Measurements from ENCODE around the gene CAMK2B.

CAMK2B gene

DNA sequence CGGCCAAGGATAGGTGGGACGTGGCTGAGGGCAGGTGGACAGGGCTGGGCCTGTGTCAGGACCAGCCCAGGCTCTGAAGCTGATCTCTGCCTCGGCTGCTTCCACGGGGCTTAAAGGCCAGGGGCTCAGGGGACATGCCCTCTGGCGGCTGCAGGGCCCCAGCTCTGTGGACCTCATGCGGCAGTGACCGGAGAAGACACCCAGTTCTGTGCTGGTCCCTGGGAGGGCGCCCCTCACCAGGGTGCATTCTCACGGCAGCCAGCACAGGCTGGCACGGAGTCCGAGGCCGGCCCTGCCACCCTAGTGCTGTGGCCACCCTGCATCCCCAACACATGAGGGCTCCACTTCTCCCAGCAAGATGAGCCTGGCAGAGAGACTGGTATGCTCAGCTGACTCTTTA is 94.3 kb downstream of the CAMK2B start:
- no peak for DNase-seq (ENCODE audit: low read depth)
- TF ChIP-seq CTCF (conservative IDR thresholded peaks at IDR 0.05; ENCODE audit: low read depth, low read length), result peak; percentile 34
- no peak overlapping the region for H3K4me3 ChIP-seq (ENCODE audit: low read length)

GRCh38 chr7:44230286-44230685 is 95.1 kb downstream of the CAMK2B start:
- no peak overlapping the region for H3K4me3 ChIP-seq (ENCODE audit: low read length)
- DNase-seq (ENCODE audit: low read depth), result no peak
- TF ChIP-seq CTCF (conservative IDR thresholded peaks at IDR 0.05; ENCODE audit: low read depth, low read length), result no peak

DNA sequence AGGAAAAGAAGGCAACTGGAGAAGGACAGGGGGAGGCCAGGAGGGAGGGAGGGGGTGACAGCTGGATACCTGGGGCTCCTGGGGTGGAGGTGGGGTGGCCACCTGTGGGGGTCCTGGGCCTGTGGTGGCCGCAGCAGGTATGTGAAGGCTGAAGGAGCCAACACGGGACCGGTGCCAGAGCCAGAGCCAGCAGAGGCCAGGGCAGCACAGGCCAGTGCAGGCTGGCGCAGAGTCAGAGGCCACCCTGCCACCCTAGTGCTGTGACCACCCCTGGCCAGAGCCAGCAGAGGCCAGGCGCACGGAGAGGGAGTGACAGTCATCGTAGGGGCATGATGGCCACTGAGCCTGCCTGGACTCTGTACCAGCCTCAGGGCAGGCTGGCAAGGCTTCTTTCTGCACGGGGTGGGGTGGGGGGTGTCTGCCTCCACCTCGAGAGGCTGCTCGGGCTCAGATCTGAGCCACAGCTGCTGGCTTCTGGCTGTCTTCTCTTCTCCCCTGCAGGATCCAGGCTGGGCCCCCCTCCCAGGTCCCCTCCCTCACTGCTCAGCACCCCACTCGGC is 95.8 kb downstream of the CAMK2B start:
- H3K4me3 ChIP-seq (ENCODE audit: low read length), result no peak overlapping the region
- no peak for TF ChIP-seq CTCF (conservative IDR thresholded peaks at IDR 0.05; ENCODE audit: low read depth, low read length)
- no peak for DNase-seq (ENCODE audit: low read depth)

- no peak for DNase-seq (ENCODE audit: low read depth)
- no peak overlapping the region for H3K4me3 ChIP-seq (ENCODE audit: low read length)
- TF ChIP-seq CTCF (conservative IDR thresholded peaks at IDR 0.05; ENCODE audit: low read depth, low read length), result no peak
Measured at GRCh38 chr7:44228571-44229350, 96.6 kb downstream of the CAMK2B start.

DNA sequence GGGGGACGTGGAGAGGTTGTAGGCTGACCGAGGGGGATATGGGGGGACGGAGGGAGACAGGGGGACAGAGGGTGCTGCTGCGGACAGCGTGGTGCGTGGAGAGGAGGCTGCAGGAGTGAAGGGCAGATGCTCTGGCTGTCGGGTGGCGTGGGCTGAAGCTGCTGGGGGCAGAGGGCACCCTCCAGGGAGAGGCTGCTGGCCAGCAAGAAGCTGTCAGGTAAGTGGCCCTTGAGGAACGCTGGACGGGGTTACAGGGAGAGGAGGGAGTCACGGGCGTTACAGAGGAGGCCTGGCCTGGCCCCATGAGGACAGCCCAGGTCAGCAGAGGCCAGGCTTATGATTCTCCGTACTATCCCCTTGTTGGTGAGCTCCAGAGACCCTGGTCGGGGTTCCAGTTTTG is 97.5 kb downstream of the CAMK2B start:
- DNase-seq (ENCODE audit: low read depth), result no peak
- no peak overlapping the region for H3K4me3 ChIP-seq (ENCODE audit: low read length)
- TF ChIP-seq CTCF (conservative IDR thresholded peaks at IDR 0.05; ENCODE audit: low read depth, low read length), result no peak

DNA sequence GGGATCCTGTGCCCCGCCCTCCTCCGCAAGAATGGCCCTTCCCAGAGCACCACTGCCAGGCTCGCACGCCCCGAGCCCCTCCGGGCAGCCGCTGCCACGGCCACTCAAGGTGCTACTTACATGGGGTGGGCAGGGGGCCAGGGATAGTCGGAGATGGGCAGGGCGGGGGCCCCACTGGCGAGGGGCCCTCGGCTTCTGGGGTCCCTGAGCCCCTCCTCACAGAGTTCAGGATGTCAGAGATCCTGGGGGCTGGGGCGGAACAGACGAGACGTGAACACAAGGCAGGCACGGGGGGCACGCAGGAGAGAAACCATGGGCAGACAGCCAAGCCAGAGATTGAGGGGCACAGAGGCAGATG is 99.0 kb downstream of the CAMK2B start:
- H3K4me3 ChIP-seq (ENCODE audit: low read length), result no peak overlapping the region
- no peak for DNase-seq (ENCODE audit: low read depth)
- TF ChIP-seq CTCF (conservative IDR thresholded peaks at IDR 0.05; ENCODE audit: low read depth, low read length), result no peak

All from retinal pigment epithelial cell (primary cell).